WTC11 (cell line): ENCODE measurements around the gene DHX58. TPM values are rescaled to one million over a fixed set of nuclear protein-coding genes. Genes with fewer than 3 reads are reported as not detected.

Experiments
- CREM ChIP-seq: sonication (generic); formaldehyde crosslinking; IDR thresholded peaks from 2 replicates; pipeline ENCODE4 v1.8.1; 2022; ENCODE audit warnings: mild to moderate bottlenecking, missing genetic modification reagents, moderate library complexity
- FOXK1 ChIP-seq: sonication (generic); formaldehyde crosslinking; IDR thresholded peaks from 2 replicates; pipeline ENCODE4 v1.8.0; 2022; ENCODE audit warnings: mild to moderate bottlenecking, moderate library complexity, missing genetic modification reagents
- GTF2I ChIP-seq: fragments of 250-450 bp; sonication (Bioruptor Pico); conservative IDR thresholded peaks from 2 replicates; pipeline ENCODE4 v1.4.0; 2021; ENCODE audit warnings: mild to moderate bottlenecking
- KAT7 ChIP-seq: sonication (generic); formaldehyde crosslinking; IDR thresholded peaks from 2 replicates; pipeline ENCODE4 v1.8.1; 2023; ENCODE audit warnings: missing genetic modification reagents, mild to moderate bottlenecking, borderline replicate concordance
- NR2C2 ChIP-seq: sonication (generic); formaldehyde crosslinking; IDR thresholded peaks from 2 replicates; pipeline ENCODE4 v1.8.0; 2022; ENCODE audit warnings: mild to moderate bottlenecking, missing genetic modification reagents
- RORB ChIP-seq: fragments of 250-450 bp; sonication (Bioruptor Pico); IDR thresholded peaks from 2 replicates; pipeline ENCODE4 v1.9.0; 2021; ENCODE audit warnings: mild to moderate bottlenecking
- SMAD4 ChIP-seq: sonication (generic); formaldehyde crosslinking; IDR thresholded peaks from 2 replicates; pipeline ENCODE4 v1.8.0; 2022; ENCODE audit warnings: mild to moderate bottlenecking, missing genetic modification reagents
- TEAD4 ChIP-seq: sonication (generic); formaldehyde crosslinking; IDR thresholded peaks from 2 replicates; pipeline ENCODE4 v1.8.0; 2022; ENCODE audit warnings: mild to moderate bottlenecking, missing genetic modification reagents
- ZNF121 ChIP-seq: sonication (generic); formaldehyde crosslinking; IDR thresholded peaks from 2 replicates; pipeline ENCODE4 v1.8.0; 2023; ENCODE audit warnings: missing genetic modification reagents
- ZNF138 ChIP-seq: sonication (generic); formaldehyde crosslinking; conservative IDR thresholded peaks from 2 replicates; pipeline ENCODE4 v1.8.1; 2022; ENCODE audit warnings: mild to moderate bottlenecking, moderate library complexity, missing genetic modification reagents
- ZNF219 ChIP-seq: sonication (generic); formaldehyde crosslinking; IDR thresholded peaks from 2 replicates; pipeline ENCODE4 v1.8.0; 2023; ENCODE audit warnings: missing genetic modification reagents, mild to moderate bottlenecking, borderline replicate concordance
- ZNF317 ChIP-seq: sonication (generic); formaldehyde crosslinking; IDR thresholded peaks from 2 replicates; pipeline ENCODE4 v1.8.1; 2023; ENCODE audit warnings: low read depth, mild to moderate bottlenecking, moderate library complexity, missing genetic modification reagents, borderline replicate concordance
- ZNF671 ChIP-seq: fragments of 250-450 bp; sonication (Bioruptor Pico); IDR thresholded peaks from 2 replicates; pipeline ENCODE4 v1.8.0; 2021; ENCODE audit warnings: mild to moderate bottlenecking
- total RNA-seq: library from RNA; stranded (reverse); gene quantifications from 3 replicates; pipeline ENCODE4 v1.2.3, GENCODE V29; 2021
- TF ChIP-seq, protein P1 (sequence below): fragments of 250-450 bp; sonication (Bioruptor Pico); conservative IDR thresholded peaks from 2 replicates; pipeline ENCODE4 v1.9.0; 2021; ENCODE audit warnings: mild to moderate bottlenecking
- TF ChIP-seq, protein P2 (sequence below): fragments of 250-450 bp; sonication (Bioruptor Pico); IDR thresholded peaks from 2 replicates; pipeline ENCODE4 v2.1.2; 2022; ENCODE audit warnings: mild to moderate bottlenecking, moderate library complexity
- TF ChIP-seq, protein P3 (sequence below): sonication (generic); formaldehyde crosslinking; IDR thresholded peaks from 2 replicates; pipeline ENCODE4 v1.8.0; 2022; ENCODE audit warnings: mild to moderate bottlenecking, missing genetic modification reagents
- TF ChIP-seq, protein P4 (sequence below): sonication (generic); formaldehyde crosslinking; IDR thresholded peaks from 2 replicates; pipeline ENCODE4 v1.8.1; 2023; ENCODE audit warnings: mild to moderate bottlenecking, missing genetic modification reagents, borderline replicate concordance
- TF ChIP-seq, protein P5 (sequence below): sonication (generic); formaldehyde crosslinking; IDR thresholded peaks from 2 replicates; pipeline ENCODE4 v1.8.1; 2022; ENCODE audit warnings: low read depth, mild to moderate bottlenecking, moderate library complexity, missing genetic modification reagents, borderline replicate concordance
- TF ChIP-seq, protein P6 (sequence below): sonication (generic); formaldehyde crosslinking; IDR thresholded peaks from 2 replicates; pipeline ENCODE4 v1.8.0; 2023; ENCODE audit warnings: mild to moderate bottlenecking, missing genetic modification reagents
- TF ChIP-seq, protein P7 (sequence below): sonication (generic); formaldehyde crosslinking; conservative IDR thresholded peaks from 2 replicates; pipeline ENCODE4 v1.8.1; 2022; ENCODE audit warnings: mild to moderate bottlenecking, missing genetic modification reagents
- TF ChIP-seq, protein P8 (sequence below): sonication (generic); formaldehyde crosslinking; IDR thresholded peaks from 2 replicates; pipeline ENCODE4 v1.8.1; 2022; ENCODE audit warnings: missing genetic modification reagents, borderline replicate concordance

DHX58 gene
- total RNA-seq, 1 experiment from 2014 or later: 6.3 TPM

DNA sequence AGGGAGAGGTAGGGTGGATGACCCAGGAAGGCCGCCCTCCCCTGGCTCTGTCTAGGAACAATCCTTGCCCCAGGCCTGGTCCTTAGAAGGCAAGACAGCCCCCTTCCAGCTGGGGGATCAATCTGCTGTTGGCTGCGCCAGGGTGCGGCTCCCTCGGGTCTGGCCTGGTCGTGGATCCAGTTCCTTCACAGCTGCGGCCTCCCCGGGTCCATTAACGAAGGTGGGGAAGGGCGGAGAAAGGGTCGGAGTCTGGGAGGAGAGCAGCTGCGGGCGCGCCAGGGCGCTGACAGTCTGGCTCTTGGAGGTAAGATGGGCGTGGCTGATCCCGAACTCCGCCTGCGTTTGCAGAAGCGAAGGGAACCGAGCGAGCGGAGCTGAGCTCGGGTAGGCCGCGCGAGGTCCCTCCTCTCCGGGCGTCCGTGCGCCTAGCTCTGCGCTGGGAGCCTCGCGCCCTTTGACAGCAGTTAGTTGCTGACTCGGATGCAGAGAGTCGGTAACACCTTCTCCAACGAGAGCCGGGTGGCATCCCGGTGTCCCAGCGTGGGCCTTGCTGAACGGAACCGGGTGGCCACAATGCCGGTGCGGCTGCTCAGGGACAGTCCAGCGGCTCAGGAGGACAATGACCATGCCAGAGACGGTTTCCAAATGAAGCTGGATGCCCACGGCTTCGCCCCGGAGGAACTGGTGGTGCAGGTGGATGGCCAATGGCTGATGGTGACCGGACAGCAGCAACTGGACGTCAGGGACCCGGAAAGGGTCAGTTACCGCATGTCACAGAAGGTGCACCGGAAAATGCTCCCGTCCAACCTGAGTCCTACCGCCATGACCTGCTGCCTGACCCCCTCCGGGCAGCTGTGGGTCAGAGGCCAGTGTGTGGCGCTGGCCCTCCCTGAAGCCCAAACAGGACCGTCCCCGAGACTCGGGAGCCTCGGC, 10.1 kb upstream of the DHX58 start, which contains the start of gene HSPB9 (continued):
- TF ChIP-seq, protein P1, sequence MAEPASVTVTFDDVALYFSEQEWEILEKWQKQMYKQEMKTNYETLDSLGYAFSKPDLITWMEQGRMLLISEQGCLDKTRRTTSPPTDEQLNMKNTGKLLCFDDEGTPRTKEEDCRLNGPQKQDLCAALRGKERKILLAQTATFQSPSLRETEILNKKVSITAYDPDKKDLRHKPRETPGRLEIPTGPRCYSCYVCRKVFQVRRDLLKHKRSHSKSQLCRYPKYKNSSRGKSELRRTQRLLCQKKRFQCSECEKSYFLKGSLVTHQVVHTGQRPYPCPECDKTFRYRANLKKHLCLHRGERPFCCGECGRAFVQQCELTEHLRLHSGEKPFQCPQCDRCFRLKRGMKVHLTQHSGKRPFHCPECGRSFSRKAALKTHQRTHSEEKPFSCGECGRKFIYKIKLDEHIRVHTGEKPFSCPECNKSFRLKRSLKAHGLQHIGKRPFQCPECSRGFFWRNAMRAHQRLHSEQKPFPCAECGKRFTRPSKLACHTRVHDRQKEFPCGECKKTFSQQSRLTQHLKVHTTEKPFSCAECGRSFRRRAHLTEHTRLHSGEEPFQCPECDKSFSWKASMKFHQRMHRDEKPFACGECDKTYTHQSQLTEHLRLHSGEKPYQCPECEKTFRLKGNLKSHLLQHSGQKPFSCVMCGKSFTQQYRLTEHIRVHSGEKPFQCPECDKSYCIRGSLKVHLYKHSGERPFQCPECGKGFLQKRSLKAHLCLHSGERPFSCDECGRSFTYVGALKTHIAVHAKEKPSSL (CRISPR knock-in tag): no peak
- TF ChIP-seq ZNF219 (CRISPR knock-in tag) (no peak), KAT7 (no peak), GTF2I (no peak), ZNF671 (CRISPR knock-in tag) (no peak), CREM (CRISPR knock-in tag) (no peak), SMAD4 (CRISPR knock-in tag) (no peak), ZNF317 (CRISPR knock-in tag) (no peak), RORB (CRISPR knock-in tag) (no peak), ZNF138 (CRISPR knock-in tag) (no peak), TEAD4 (CRISPR knock-in tag) (no peak), ZNF121 (CRISPR knock-in tag) (no peak), NR2C2 (peak; percentile 16; the same call in 1 of the 2 replicates), FOXK1 (CRISPR knock-in tag) (no peak)
- TF ChIP-seq, protein P2, sequence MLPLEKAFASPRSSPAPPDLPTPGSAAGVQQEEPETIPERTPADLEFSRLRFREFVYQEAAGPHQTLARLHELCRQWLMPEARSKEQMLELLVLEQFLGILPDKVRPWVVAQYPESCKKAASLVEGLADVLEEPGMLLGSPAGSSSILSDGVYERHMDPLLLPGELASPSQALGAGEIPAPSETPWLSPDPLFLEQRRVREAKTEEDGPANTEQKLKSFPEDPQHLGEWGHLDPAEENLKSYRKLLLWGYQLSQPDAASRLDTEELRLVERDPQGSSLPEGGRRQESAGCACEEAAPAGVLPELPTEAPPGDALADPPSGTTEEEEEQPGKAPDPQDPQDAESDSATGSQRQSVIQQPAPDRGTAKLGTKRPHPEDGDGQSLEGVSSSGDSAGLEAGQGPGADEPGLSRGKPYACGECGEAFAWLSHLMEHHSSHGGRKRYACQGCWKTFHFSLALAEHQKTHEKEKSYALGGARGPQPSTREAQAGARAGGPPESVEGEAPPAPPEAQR (CRISPR knock-in tag): no peak
- TF ChIP-seq, protein P3, sequence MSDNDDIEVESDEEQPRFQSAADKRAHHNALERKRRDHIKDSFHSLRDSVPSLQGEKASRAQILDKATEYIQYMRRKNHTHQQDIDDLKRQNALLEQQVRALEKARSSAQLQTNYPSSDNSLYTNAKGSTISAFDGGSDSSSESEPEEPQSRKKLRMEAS (CRISPR knock-in tag): peak; percentile 41; the same call in 1 of the 2 replicates
- TF ChIP-seq, protein P4, sequence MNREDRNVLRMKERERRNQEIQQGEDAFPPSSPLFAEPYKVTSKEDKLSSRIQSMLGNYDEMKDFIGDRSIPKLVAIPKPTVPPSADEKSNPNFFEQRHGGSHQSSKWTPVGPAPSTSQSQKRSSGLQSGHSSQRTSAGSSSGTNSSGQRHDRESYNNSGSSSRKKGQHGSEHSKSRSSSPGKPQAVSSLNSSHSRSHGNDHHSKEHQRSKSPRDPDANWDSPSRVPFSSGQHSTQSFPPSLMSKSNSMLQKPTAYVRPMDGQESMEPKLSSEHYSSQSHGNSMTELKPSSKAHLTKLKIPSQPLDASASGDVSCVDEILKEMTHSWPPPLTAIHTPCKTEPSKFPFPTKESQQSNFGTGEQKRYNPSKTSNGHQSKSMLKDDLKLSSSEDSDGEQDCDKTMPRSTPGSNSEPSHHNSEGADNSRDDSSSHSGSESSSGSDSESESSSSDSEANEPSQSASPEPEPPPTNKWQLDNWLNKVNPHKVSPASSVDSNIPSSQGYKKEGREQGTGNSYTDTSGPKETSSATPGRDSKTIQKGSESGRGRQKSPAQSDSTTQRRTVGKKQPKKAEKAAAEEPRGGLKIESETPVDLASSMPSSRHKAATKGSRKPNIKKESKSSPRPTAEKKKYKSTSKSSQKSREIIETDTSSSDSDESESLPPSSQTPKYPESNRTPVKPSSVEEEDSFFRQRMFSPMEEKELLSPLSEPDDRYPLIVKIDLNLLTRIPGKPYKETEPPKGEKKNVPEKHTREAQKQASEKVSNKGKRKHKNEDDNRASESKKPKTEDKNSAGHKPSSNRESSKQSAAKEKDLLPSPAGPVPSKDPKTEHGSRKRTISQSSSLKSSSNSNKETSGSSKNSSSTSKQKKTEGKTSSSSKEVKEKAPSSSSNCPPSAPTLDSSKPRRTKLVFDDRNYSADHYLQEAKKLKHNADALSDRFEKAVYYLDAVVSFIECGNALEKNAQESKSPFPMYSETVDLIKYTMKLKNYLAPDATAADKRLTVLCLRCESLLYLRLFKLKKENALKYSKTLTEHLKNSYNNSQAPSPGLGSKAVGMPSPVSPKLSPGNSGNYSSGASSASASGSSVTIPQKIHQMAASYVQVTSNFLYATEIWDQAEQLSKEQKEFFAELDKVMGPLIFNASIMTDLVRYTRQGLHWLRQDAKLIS: no peak
- TF ChIP-seq, protein P5, sequence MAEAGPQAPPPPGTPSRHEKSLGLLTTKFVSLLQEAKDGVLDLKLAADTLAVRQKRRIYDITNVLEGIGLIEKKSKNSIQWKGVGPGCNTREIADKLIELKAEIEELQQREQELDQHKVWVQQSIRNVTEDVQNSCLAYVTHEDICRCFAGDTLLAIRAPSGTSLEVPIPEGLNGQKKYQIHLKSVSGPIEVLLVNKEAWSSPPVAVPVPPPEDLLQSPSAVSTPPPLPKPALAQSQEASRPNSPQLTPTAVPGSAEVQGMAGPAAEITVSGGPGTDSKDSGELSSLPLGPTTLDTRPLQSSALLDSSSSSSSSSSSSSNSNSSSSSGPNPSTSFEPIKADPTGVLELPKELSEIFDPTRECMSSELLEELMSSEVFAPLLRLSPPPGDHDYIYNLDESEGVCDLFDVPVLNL (CRISPR knock-in tag): no peak
- TF ChIP-seq, protein P6, sequence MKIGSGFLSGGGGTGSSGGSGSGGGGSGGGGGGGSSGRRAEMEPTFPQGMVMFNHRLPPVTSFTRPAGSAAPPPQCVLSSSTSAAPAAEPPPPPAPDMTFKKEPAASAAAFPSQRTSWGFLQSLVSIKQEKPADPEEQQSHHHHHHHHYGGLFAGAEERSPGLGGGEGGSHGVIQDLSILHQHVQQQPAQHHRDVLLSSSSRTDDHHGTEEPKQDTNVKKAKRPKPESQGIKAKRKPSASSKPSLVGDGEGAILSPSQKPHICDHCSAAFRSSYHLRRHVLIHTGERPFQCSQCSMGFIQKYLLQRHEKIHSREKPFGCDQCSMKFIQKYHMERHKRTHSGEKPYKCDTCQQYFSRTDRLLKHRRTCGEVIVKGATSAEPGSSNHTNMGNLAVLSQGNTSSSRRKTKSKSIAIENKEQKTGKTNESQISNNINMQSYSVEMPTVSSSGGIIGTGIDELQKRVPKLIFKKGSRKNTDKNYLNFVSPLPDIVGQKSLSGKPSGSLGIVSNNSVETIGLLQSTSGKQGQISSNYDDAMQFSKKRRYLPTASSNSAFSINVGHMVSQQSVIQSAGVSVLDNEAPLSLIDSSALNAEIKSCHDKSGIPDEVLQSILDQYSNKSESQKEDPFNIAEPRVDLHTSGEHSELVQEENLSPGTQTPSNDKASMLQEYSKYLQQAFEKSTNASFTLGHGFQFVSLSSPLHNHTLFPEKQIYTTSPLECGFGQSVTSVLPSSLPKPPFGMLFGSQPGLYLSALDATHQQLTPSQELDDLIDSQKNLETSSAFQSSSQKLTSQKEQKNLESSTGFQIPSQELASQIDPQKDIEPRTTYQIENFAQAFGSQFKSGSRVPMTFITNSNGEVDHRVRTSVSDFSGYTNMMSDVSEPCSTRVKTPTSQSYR (CRISPR knock-in tag): no peak
- TF ChIP-seq, protein P7, sequence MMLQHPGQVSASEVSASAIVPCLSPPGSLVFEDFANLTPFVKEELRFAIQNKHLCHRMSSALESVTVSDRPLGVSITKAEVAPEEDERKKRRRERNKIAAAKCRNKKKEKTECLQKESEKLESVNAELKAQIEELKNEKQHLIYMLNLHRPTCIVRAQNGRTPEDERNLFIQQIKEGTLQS (CRISPR knock-in tag): no peak
- TF ChIP-seq, protein P8, sequence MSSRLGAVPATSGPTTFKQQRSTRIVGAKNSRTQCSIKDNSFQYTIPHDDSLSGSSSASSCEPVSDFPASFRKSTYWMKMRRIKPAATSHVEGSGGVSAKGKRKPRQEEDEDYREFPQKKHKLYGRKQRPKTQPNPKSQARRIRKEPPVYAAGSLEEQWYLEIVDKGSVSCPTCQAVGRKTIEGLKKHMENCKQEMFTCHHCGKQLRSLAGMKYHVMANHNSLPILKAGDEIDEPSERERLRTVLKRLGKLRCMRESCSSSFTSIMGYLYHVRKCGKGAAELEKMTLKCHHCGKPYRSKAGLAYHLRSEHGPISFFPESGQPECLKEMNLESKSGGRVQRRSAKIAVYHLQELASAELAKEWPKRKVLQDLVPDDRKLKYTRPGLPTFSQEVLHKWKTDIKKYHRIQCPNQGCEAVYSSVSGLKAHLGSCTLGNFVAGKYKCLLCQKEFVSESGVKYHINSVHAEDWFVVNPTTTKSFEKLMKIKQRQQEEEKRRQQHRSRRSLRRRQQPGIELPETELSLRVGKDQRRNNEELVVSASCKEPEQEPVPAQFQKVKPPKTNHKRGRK: no peak
